GM23338 (cell line): Measurements from ENCODE around the gene VPS54. TPM values are rescaled to one million over a fixed set of nuclear protein-coding genes. Genes with fewer than 3 reads are reported as not detected.
A peak's percentile ranks its signal among the peaks of the same experiment; 100 is the strongest.

Experiments
- ATAC-seq: fragments of 200-7000 bp; cut with Tn5 transposase; 3 replicates; pipeline ENCODE4 v1.9.1; 2020
- DNase-seq: peaks from one replicate; pipeline ENCODE4 v3.0.0-alpha.2; 2015; ENCODE audit warnings: low spot score
- H2AFZ ChIP-seq: fragments of 200-600 bp; sonication (generic); 2 replicates; pipeline ENCODE4 v1.8.0; 2016; ENCODE audit warnings: antibody characterized with exemption, mild to moderate bottlenecking, moderate library complexity
- H3F3A ChIP-seq: fragments of 200-600 bp; sonication (generic); replicated peaks from 2 replicates; pipeline ENCODE4 v1.8.0; 2017; ENCODE audit warnings: antibody characterized with exemption, mixed run types, low read depth
- H3K27ac ChIP-seq: fragments of 200-600 bp; sonication (generic); 2 replicates; pipeline ENCODE4 v1.6.1; 2016; ENCODE audit warnings: low read depth
- H3K27me3 ChIP-seq: fragments of 200-600 bp; sonication (generic); 2 replicates; pipeline ENCODE4 v1.8.0; 2016; ENCODE audit warnings: mild to moderate bottlenecking, mixed run types, moderate library complexity; ENCODE audit not compliant: insufficient read depth
- H3K36me3 ChIP-seq: fragments of 200-600 bp; sonication (generic); 2 replicates; pipeline ENCODE4 v1.8.0; 2016; ENCODE audit warnings: mild to moderate bottlenecking; ENCODE audit not compliant: insufficient read depth
- H3K4me1 ChIP-seq: fragments of 200-600 bp; sonication (generic); 2 replicates; pipeline ENCODE4 v1.8.0; 2016; ENCODE audit warnings: mild to moderate bottlenecking, moderate library complexity; ENCODE audit not compliant: insufficient read depth
- H3K4me2 ChIP-seq: fragments of 200-600 bp; sonication (generic); 2 replicates; pipeline ENCODE4 v1.7.1; 2017; ENCODE audit warnings: mixed run types
- H3K4me3 ChIP-seq: fragments of 200-600 bp; sonication (generic); 2 replicates; pipeline ENCODE4 v1.6.1; 2016; ENCODE audit warnings: mixed run types
- H3K79me2 ChIP-seq: fragments of 200-600 bp; sonication (generic); replicated peaks from 2 replicates; pipeline ENCODE4 v1.8.0; 2017; ENCODE audit warnings: mild to moderate bottlenecking; ENCODE audit not compliant: insufficient read depth
- H3K9me2 ChIP-seq: fragments of 200-600 bp; sonication (generic); 2 replicates; pipeline ENCODE4 v1.8.0; 2017; ENCODE audit not compliant: insufficient read depth
- H4K20me1 ChIP-seq: fragments of 200-600 bp; sonication (generic); replicated peaks from 2 replicates; pipeline ENCODE4 v1.8.0; 2017; ENCODE audit warnings: mild to moderate bottlenecking; ENCODE audit not compliant: insufficient read depth
- H3K27ac Mint-ChIP-seq: 2 replicates; pipeline ENCODE4 v1.8.0; 2020; ENCODE audit warnings: inconsistent platforms, mild to moderate bottlenecking, moderate library complexity, mixed read lengths
- H3K27me3 Mint-ChIP-seq: 3 replicates; pipeline ENCODE4 v1.8.0; 2022; ENCODE audit warnings: low read depth, mild to moderate bottlenecking, moderate library complexity, mixed read lengths, inconsistent platforms; ENCODE audit not compliant: insufficient read depth, poor library complexity
- H3K36me3 Mint-ChIP-seq: 3 replicates; pipeline ENCODE4 v1.8.0; 2021; ENCODE audit warnings: low read depth, mild to moderate bottlenecking, inconsistent platforms, moderate library complexity, mixed read lengths
- H3K4me1 Mint-ChIP-seq: 3 replicates; pipeline ENCODE4 v1.8.0; 2020; ENCODE audit warnings: mild to moderate bottlenecking, inconsistent platforms, mixed read lengths
- H3K4me3 Mint-ChIP-seq: 3 replicates; pipeline ENCODE4 v1.8.0; 2021; ENCODE audit warnings: moderate library complexity, mild to moderate bottlenecking, inconsistent platforms, mixed read lengths
- H3K9me3 Mint-ChIP-seq: 3 replicates; pipeline ENCODE4 v1.8.0; 2020; ENCODE audit warnings: moderate library complexity, mild to moderate bottlenecking, inconsistent platforms, mixed read lengths
- CTCF ChIP-seq, 2 experiments: fragments of 200-600 bp in 1 of 2; sonication (generic) in 1 of 2; conservative IDR thresholded peaks; 2 replicates each; pipeline versions ENCODE4 v1.5.1 to v1.6.1; 2016 to 2017; ENCODE audit warnings: antibody characterized with exemption in 2 of 2, low read depth in 2 of 2, mild to moderate bottlenecking in 2 of 2, moderate library complexity in 1 of 2
- EZH2phosphoT487 ChIP-seq: fragments of 200-600 bp; sonication (generic); IDR thresholded peaks from one replicate; pipeline ENCODE4 v1.8.1; 2018; ENCODE audit warnings: antibody characterized with exemption; ENCODE audit not compliant: unreplicated experiment
- JUNB ChIP-seq: IDR thresholded peaks from one replicate; pipeline ENCODE4 v1.6.1; 2016; ENCODE audit warnings: antibody characterized with exemption; ENCODE audit not compliant: unreplicated experiment
- REST ChIP-seq: IDR thresholded peaks from one replicate; pipeline ENCODE4 v1.6.1; 2018; ENCODE audit warnings: antibody characterized with exemption; ENCODE audit not compliant: unreplicated experiment
- STAT1 ChIP-seq: IDR thresholded peaks from one replicate; pipeline ENCODE4 v1.6.1; 2016; ENCODE audit warnings: antibody characterized with exemption; ENCODE audit not compliant: unreplicated experiment
- ZNF114 ChIP-seq: fragments of 250-450 bp; sonication (Bioruptor Pico); IDR thresholded peaks from 2 replicates; pipeline ENCODE4 v1.5.0; 2020; ENCODE audit warnings: mild to moderate bottlenecking, moderate library complexity
- ZNF331 ChIP-seq: fragments of 250-450 bp; sonication (Bioruptor Pico); IDR thresholded peaks from 2 replicates; pipeline ENCODE4 v1.5.0; 2020; ENCODE audit warnings: low read depth, mild to moderate bottlenecking, moderate library complexity
- ZNF462 ChIP-seq: fragments of 250-450 bp; sonication (Bioruptor Pico); IDR thresholded peaks from 2 replicates; pipeline ENCODE4 v1.5.0; 2020; ENCODE audit warnings: mild to moderate bottlenecking, moderate library complexity
- polyA plus RNA-seq: library from polyadenylated mRNA; unstranded; fragments of >200 nt; fragmentation: Nextera tagmentation; extraction: Ambion mirVana; gene quantifications from 2 replicates; pipeline ENCODE4 v1.2.1, GENCODE V29; 2016
- total RNA-seq: library from RNA; depleted of rRNA; stranded (reverse); fragments of >200 nt; shearing (Covaris generic); gene quantifications from 2 replicates; pipeline ENCODE4 v1.2.3, GENCODE V29; 2014

The VPS54 gene
- total and polyA plus RNA-seq, 2 experiments from 2014 or later, result 6.6 to 17.0 TPM

- DNase-seq (no peak), ATAC-seq (no peak)
- 0 out of 2 replicates have a peak overlapping the region, but pooled peaks have one; percentile 5 for H3K4me3 ChIP-seq
- peak overlapping the region; percentile 98 for H3K27ac ChIP-seq
- H3K79me2 ChIP-seq, result peaks cover 98% of the 10 kb centered on the region
- H3K36me3 ChIP-seq, result peaks cover 40% of the 10 kb centered on the region
- TF ChIP-seq REST (no peak), EZH2phosphoT487 (no peak), JUNB (no peak), CTCF (conservative IDR thresholded peaks at IDR 0.05; ENCODE audit: low read depth in 2 of 2) (no peak), STAT1 (no peak), ZNF462 (CRISPR knock-in tag) (no peak), ZNF114 (no peak), ZNF331 (CRISPR knock-in tag) (no peak)
- peaks cover 55% of the 10 kb centered on the region for H3K4me1 ChIP-seq
- peaks cover 18% of the 10 kb centered on the region for H4K20me1 ChIP-seq
- Mint-ChIP-seq H3K36me3 (peaks cover 76% of the 10 kb centered on the region), H3K4me1 (peaks cover 66% of the 10 kb centered on the region), H3K27me3 (no peaks in the 10 kb centered on the region), H3K4me3 (no peak overlapping the region), H3K9me3 (no peaks in the 10 kb centered on the region), H3K27ac (peak overlapping the region; percentile 46)
- H3F3A ChIP-seq, result no peaks in the 10 kb centered on the region
- no peak overlapping the region for H2AFZ ChIP-seq
- H3K27me3 ChIP-seq, result no peaks in the 10 kb centered on the region
- H3K4me2 ChIP-seq, result peak overlapping the region; percentile 56; the same call in 1 of the 2 replicates
- H3K9me2 ChIP-seq, result no peaks in the 10 kb centered on the region
Measured at GRCh38 chr2:63855418-63856302, 163.6 kb downstream of the VPS54 start.
